ENCODE measurements around the gene PACSIN2.

DNA sequence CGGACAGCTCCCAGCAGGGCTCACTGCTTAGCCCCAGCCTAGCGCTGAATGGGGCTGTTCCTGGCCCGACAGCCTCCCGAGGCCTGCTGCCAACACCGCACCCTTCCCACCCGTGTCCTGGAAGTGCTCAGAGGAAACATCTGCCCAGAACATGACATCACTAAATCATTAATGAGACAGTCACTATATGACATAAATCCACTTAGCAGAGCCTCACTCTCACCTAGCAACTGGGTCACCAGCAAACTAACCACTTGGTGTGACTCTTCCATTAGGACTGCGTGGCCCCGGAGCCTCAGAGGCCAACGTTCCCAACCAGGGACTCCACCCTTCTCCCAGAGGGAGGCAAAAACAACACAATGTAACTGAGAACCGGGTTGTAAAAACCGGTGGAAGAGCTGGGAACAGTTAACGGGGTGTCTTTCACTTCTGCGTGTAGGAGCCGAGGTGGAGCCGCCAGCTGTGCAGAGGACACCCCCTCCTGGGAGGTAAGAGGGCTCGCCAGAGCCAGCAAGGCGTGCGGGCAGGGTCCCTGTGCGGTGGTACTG is 21.4 kb upstream of the PACSIN2 start:
- TF ChIP-seq, protein P1, sequence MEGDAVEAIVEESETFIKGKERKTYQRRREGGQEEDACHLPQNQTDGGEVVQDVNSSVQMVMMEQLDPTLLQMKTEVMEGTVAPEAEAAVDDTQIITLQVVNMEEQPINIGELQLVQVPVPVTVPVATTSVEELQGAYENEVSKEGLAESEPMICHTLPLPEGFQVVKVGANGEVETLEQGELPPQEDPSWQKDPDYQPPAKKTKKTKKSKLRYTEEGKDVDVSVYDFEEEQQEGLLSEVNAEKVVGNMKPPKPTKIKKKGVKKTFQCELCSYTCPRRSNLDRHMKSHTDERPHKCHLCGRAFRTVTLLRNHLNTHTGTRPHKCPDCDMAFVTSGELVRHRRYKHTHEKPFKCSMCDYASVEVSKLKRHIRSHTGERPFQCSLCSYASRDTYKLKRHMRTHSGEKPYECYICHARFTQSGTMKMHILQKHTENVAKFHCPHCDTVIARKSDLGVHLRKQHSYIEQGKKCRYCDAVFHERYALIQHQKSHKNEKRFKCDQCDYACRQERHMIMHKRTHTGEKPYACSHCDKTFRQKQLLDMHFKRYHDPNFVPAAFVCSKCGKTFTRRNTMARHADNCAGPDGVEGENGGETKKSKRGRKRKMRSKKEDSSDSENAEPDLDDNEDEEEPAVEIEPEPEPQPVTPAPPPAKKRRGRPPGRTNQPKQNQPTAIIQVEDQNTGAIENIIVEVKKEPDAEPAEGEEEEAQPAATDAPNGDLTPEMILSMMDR (IDR thresholded peaks at IDR 0.05): no peak
- no peak for TF ChIP-seq POLR2A (IDR thresholded peaks at IDR 0.05)
